H9 (cell line): ENCODE data around the gene ATG101. TPM values are rescaled to one million over a fixed set of nuclear protein-coding genes. Genes with fewer than 3 reads are reported as not detected.

Source experiments
- DNase-seq: peaks from one replicate; pipeline ENCODE4 v3.0.0-alpha.2; 2017
- H2AFZ ChIP-seq: one replicate; pipeline ENCODE4 v1.6.1; 2013; ENCODE audit warnings: mild to moderate bottlenecking, low read length, control low read depth, moderate library complexity
- H2AK5ac ChIP-seq: 2 replicates; pipeline ENCODE4 v1.6.1; 2013; ENCODE audit warnings: low read length, control low read depth, mixed read lengths; ENCODE audit not compliant: insufficient read length
- H2BK120ac ChIP-seq: one replicate; pipeline ENCODE4 v1.6.1; 2013; ENCODE audit warnings: low read depth, mild to moderate bottlenecking, low read length, control low read depth, inconsistent platforms; ENCODE audit not compliant: poor library complexity, severe bottlenecking
- H2BK12ac ChIP-seq: 2 replicates; pipeline ENCODE4 v1.6.1; 2013; ENCODE audit warnings: low read length, control low read depth, mixed read lengths, low read depth; ENCODE audit not compliant: insufficient read length
- H2BK15ac ChIP-seq: 2 replicates; pipeline ENCODE4 v1.6.1; 2013; ENCODE audit warnings: low read depth, low read length, control low read depth
- H2BK20ac ChIP-seq: one replicate; pipeline ENCODE4 v1.6.1; 2013; ENCODE audit warnings: low read depth, mild to moderate bottlenecking, low read length, control low read depth, inconsistent platforms; ENCODE audit not compliant: poor library complexity, severe bottlenecking
- H2BK5ac ChIP-seq: 2 replicates; pipeline ENCODE4 v1.6.1; 2013; ENCODE audit warnings: low read length, control low read depth, mixed read lengths; ENCODE audit not compliant: insufficient read length
- H3K14ac ChIP-seq: 2 replicates; pipeline ENCODE4 v1.6.1; 2013; ENCODE audit warnings: low read length, control low read depth; ENCODE audit not compliant: insufficient read depth
- H3K18ac ChIP-seq: 2 replicates; pipeline ENCODE4 v1.6.1; 2013; ENCODE audit warnings: low read depth, mild to moderate bottlenecking, mixed read lengths, low read length, control low read depth; ENCODE audit not compliant: insufficient read length
- H3K23ac ChIP-seq: 2 replicates; pipeline ENCODE4 v1.6.1; 2013; ENCODE audit warnings: low read length, control low read depth, mixed read lengths, low read depth; ENCODE audit not compliant: insufficient read length
- H3K23me2 ChIP-seq: 2 replicates; pipeline ENCODE4 v1.6.1; 2013; ENCODE audit warnings: low read depth, mild to moderate bottlenecking, mixed read lengths, low read length, control low read depth; ENCODE audit not compliant: insufficient read length, poor library complexity, severe bottlenecking
- H3K27ac ChIP-seq: 2 replicates; pipeline ENCODE4 v1.5.1; 2013; ENCODE audit warnings: low read length, control low read depth, mixed read lengths, low read depth; ENCODE audit not compliant: insufficient read length
- H3K27me3 ChIP-seq: 2 replicates; pipeline ENCODE4 v1.6.1; 2013; ENCODE audit warnings: low read length, control low read depth, inconsistent platforms; ENCODE audit not compliant: insufficient read depth
- H3K4ac ChIP-seq: 2 replicates; pipeline ENCODE4 v1.6.1; 2013; ENCODE audit warnings: low read depth, mild to moderate bottlenecking, control low read depth, inconsistent platforms, low read length, moderate library complexity
- H3K4me1 ChIP-seq: 2 replicates; pipeline ENCODE4 v1.6.1; 2013; ENCODE audit warnings: low read length, control low read depth, inconsistent platforms; ENCODE audit not compliant: insufficient read depth
- H3K4me2 ChIP-seq: 2 replicates; pipeline ENCODE4 v1.6.1; 2013; ENCODE audit warnings: low read length, control low read depth, mixed read lengths; ENCODE audit not compliant: insufficient read length, insufficient read depth
- H3K56ac ChIP-seq: 2 replicates; pipeline ENCODE4 v1.6.1; 2013; ENCODE audit warnings: low read depth, mild to moderate bottlenecking, mixed read lengths, low read length, control low read depth; ENCODE audit not compliant: insufficient read length
- H3K79me1 ChIP-seq: 2 replicates; pipeline ENCODE4 v1.6.1; 2013; ENCODE audit warnings: low read depth, mild to moderate bottlenecking, moderate library complexity, low read length, control low read depth, inconsistent platforms; ENCODE audit not compliant: insufficient read depth, poor library complexity, severe bottlenecking
- H3K79me2 ChIP-seq: 2 replicates; pipeline ENCODE4 v1.6.1; 2013; ENCODE audit warnings: low read length, control low read depth, inconsistent platforms; ENCODE audit not compliant: insufficient read depth
- H3K9ac ChIP-seq: 2 replicates; pipeline ENCODE4 v1.6.1; 2013; ENCODE audit warnings: low read length, control low read depth, mixed read lengths; ENCODE audit not compliant: insufficient read length; ENCODE audit errors: extremely low read depth
- H3K9me3 ChIP-seq: one replicate; pipeline ENCODE4 v1.6.1; 2013; ENCODE audit warnings: low read depth, low read length, inconsistent platforms; ENCODE audit not compliant: control insufficient read depth
- H3T11ph ChIP-seq: one replicate; pipeline ENCODE4 v1.6.1; 2013; ENCODE audit warnings: mild to moderate bottlenecking, low read length, control low read depth, inconsistent platforms
- H4K20me1 ChIP-seq: one replicate; pipeline ENCODE4 v1.6.1; 2013; ENCODE audit not compliant: control insufficient read depth, insufficient read length, insufficient read depth
- H4K5ac ChIP-seq: 2 replicates; pipeline ENCODE4 v1.6.1; 2013; ENCODE audit warnings: low read depth, mild to moderate bottlenecking, mixed read lengths, low read length, control low read depth; ENCODE audit not compliant: insufficient read length
- H4K8ac ChIP-seq: replicated peaks from 2 replicates; pipeline ENCODE4 v1.6.1; 2013; ENCODE audit warnings: low read length, control low read depth, mixed read lengths, low read depth; ENCODE audit not compliant: insufficient read length
- H4K91ac ChIP-seq: 2 replicates; pipeline ENCODE4 v1.6.1; 2013; ENCODE audit warnings: low read depth, mild to moderate bottlenecking, moderate library complexity, mixed read lengths, low read length, control low read depth; ENCODE audit not compliant: insufficient read length
- H3K27ac Mint-ChIP-seq, 3 experiments: 2 replicates in 2 of 3; 3 replicates in 1 of 3; pipeline ENCODE4 v1.8.0; 2020 to 2021; ENCODE audit warnings: mixed read lengths in 3 of 3, mild to moderate bottlenecking in 1 of 3, moderate library complexity in 1 of 3
- H3K27me3 Mint-ChIP-seq: 2 replicates; pipeline ENCODE4 v1.8.0; 2021; ENCODE audit warnings: low read depth, mild to moderate bottlenecking, moderate library complexity, mixed read lengths
- H3K36me3 Mint-ChIP-seq, 3 experiments: 2 replicates in 2 of 3; 3 replicates in 1 of 3; pipeline ENCODE4 v1.8.0; 2020 to 2021; ENCODE audit warnings: low read depth in 3 of 3, mixed read lengths in 3 of 3; ENCODE audit not compliant: insufficient read depth in 1 of 3
- H3K4me1 Mint-ChIP-seq, 2 experiments: 2 replicates each; pipeline ENCODE4 v1.8.0; 2020; ENCODE audit warnings: mixed read lengths in 2 of 2
- H3K4me3 Mint-ChIP-seq, 2 experiments: 2 replicates in 1 of 2; 3 replicates in 1 of 2; pipeline ENCODE4 v1.8.0; 2020 to 2021; ENCODE audit warnings: mild to moderate bottlenecking in 2 of 2, mixed read lengths in 2 of 2, moderate library complexity in 1 of 2
- H3K9me3 Mint-ChIP-seq, 2 experiments: 2 replicates in 1 of 2; 3 replicates in 1 of 2; pipeline ENCODE4 v1.8.0; 2020; ENCODE audit warnings: mild to moderate bottlenecking in 2 of 2, mixed read lengths in 2 of 2, moderate library complexity in 1 of 2
- WGBS: extraction: QIAGEN DNeasy Blood & Tissue Kit; methylation state at CpG from one replicate; pipeline ENCODE4 v1.1.7; 2013; ENCODE audit warnings: missing lambda C conversion rate, low lambda C conversion rate, mixed read lengths; ENCODE audit not compliant: insufficient read length; ENCODE audit errors: extremely low coverage; 5-methylcytosine and 5-hydroxymethylcytosine counted together
- total RNA-seq: library from RNA; stranded (reverse); gene quantifications from 2 replicates; pipeline ENCODE4 v1.2.1, GENCODE V29; 2021
- TF ChIP-seq, protein P1 (sequence below): fragments of 200-600 bp; sonication (generic); conservative IDR thresholded peaks from 3 replicates; pipeline ENCODE4 v1.8.0; 2021; ENCODE audit warnings: antibody characterized with exemption, mild to moderate bottlenecking

ATG101 gene
- total RNA-seq, 1 experiment from 2014 or later = 58.3 TPM

DNA sequence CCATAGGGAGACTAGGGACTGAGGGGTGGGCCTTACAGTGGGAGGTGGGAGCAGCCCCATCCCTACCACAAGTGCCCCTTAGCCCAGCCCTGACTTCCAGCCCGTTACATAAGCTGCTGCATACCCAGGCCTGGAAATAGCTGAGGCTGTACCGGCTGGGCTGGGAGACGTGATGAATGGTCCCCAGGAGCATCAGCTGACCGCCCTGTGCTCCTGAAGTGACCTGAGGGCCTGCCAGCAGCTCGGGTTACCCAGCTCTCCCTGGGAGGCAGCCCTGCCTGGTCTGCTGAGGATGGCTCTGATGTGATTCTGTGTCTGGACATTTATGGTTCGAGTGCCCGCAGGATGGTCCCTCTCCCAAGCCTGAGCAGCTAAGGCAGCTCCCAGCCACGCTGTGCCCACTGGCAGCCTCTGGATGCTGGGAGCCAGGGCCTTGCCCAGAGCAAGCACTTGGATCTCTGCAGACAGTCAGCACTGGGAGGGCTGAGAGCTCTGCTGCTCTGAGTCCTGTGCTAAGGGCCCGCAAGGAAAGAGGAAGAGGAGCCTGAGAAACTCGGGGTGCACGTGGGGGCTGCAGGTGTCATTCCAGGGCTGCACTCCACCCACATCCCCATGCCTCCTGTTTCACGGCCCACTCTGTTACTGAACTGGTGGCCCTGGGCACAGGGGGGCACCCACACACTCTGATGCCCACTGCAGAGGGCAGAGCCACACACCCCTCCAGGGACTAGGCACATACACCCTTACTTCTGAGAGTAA lies 42.5 kb upstream of the ATG101 start:
- TF ChIP-seq, protein P1, sequence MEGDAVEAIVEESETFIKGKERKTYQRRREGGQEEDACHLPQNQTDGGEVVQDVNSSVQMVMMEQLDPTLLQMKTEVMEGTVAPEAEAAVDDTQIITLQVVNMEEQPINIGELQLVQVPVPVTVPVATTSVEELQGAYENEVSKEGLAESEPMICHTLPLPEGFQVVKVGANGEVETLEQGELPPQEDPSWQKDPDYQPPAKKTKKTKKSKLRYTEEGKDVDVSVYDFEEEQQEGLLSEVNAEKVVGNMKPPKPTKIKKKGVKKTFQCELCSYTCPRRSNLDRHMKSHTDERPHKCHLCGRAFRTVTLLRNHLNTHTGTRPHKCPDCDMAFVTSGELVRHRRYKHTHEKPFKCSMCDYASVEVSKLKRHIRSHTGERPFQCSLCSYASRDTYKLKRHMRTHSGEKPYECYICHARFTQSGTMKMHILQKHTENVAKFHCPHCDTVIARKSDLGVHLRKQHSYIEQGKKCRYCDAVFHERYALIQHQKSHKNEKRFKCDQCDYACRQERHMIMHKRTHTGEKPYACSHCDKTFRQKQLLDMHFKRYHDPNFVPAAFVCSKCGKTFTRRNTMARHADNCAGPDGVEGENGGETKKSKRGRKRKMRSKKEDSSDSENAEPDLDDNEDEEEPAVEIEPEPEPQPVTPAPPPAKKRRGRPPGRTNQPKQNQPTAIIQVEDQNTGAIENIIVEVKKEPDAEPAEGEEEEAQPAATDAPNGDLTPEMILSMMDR = no peak

More for the DNA sequence above, 42.5 kb upstream of the ATG101 start:
- Mint-ChIP-seq H3K4me1 (peaks cover 22 to 38% of the 10 kb centered on the region in 2 experiments), H3K27ac (peak overlapping the region in 1 of 3 experiments; percentile 35; a peak in 1 of 7 replicates), H3K4me3 (no peak overlapping the region), H3K36me3 (no peaks in the 10 kb centered on the region; a peak in 1 of 7 replicates), H3K9me3 (no peaks in the 10 kb centered on the region; a peak in 1 of 5 replicates), H3K27me3 (peaks cover 42% of the 10 kb centered on the region)
- peaks cover 16% of the 10 kb centered on the region for H3K23me2 ChIP-seq
- H2BK120ac ChIP-seq = no peak overlapping the region
- H3K23ac ChIP-seq = no peak overlapping the region
- H3K56ac ChIP-seq = no peak overlapping the region
- no CpG with 5 or more reads among the region's 12 CpGs for WGBS
- H3K9me3 ChIP-seq = no peaks in the 10 kb centered on the region
- no peak overlapping the region for H4K91ac ChIP-seq
- H2BK12ac ChIP-seq = no peak overlapping the region
- H2AK5ac ChIP-seq = no peak overlapping the region
- no peaks in the 10 kb centered on the region for H3K79me1 ChIP-seq
- H3T11ph ChIP-seq = no peak overlapping the region
- H3K4me2 ChIP-seq = no peak overlapping the region
- H4K5ac ChIP-seq = no peak overlapping the region
- no peak overlapping the region for H2BK5ac ChIP-seq
- no peak overlapping the region for H3K18ac ChIP-seq
- H2AFZ ChIP-seq = no peak overlapping the region
- H2BK20ac ChIP-seq = no peak overlapping the region
- no peak overlapping the region for H3K4ac ChIP-seq
- no peak overlapping the region for H2BK15ac ChIP-seq
- no peak overlapping the region for H3K27ac ChIP-seq
- H3K27me3 ChIP-seq = peaks cover 5% of the 10 kb centered on the region; the same call in 1 of the 2 replicates
- DNase-seq = no peak
- no peaks in the 10 kb centered on the region for H3K79me2 ChIP-seq
- H3K14ac ChIP-seq = no peak overlapping the region
- H3K9ac ChIP-seq = no peak overlapping the region
- no peak overlapping the region for H4K8ac ChIP-seq
- peaks cover 3% of the 10 kb centered on the region for H3K4me1 ChIP-seq
- H4K20me1 ChIP-seq = no peaks in the 10 kb centered on the region
